GM13977 (cell line): Measurements from ENCODE around the gene CBX4.

ENCODE experiments used
- DNase-seq: peaks from one replicate; pipeline ENCODE4 v3.0.0; 2012; ENCODE audit warnings: low spot score
- CTCF ChIP-seq: IDR thresholded peaks from 2 replicates; pipeline ENCODE4 v1.5.1; 2012; ENCODE audit warnings: mild to moderate bottlenecking, control low read depth; ENCODE audit not compliant: insufficient read depth; ENCODE audit errors: extremely low read depth, missing control alignments
- in situ Hi-C: fragments of 300-500 bp; cut with MboI; formaldehyde crosslinking; loops from one replicate; pipeline ENCODE4 v1.12.0; 2022; ENCODE audit warnings: low sequenced_read_pairs, low pct_unique_long_range_greater_than_20kb, mixed read lengths, inconsistent platforms; ENCODE audit not compliant: unreplicated experiment

The CBX4 gene

GRCh38 chr17:79836972-79837887 is 2.0 kb downstream of the CBX4 start:
- TF ChIP-seq CTCF: no peak
- DNase-seq: peak; percentile 86
- in situ Hi-C loops: no loop called here

GRCh38 chr17:79836510-79836971 is 2.7 kb downstream of the CBX4 start:
- no peak for TF ChIP-seq CTCF
- no peak for DNase-seq
- in situ Hi-C loops: no loop called here

GRCh38 chr17:79835953-79836509 is 3.2 kb downstream of the CBX4 start:
- no peak for TF ChIP-seq CTCF
- no peak for DNase-seq
- in situ Hi-C loops: no loop called here

- no peak for TF ChIP-seq CTCF
- in situ Hi-C loops: no loop called here
- no peak for DNase-seq
These were observed 3.8 kb downstream of the CBX4 start for GRCh38 chr17:79835470-79835899.

GRCh38 chr17:79834565-79835469 is 4.4 kb downstream of the CBX4 start:
- in situ Hi-C loops: no loop called here
- no peak for DNase-seq
- peak; percentile 66 for TF ChIP-seq CTCF
